Activated CD4-positive, alpha-beta T cell treated with anti-CD3 and anti-CD28 coated beads for 4 hours (primary cell): Measurements from ENCODE around the gene TCP11L2.
"Not testable (repeated sequence)": the region's sequence is repeated elsewhere in the genome, so short reads cannot be mapped to it uniquely, and the experiment has no call there.

Experiments
- DNase-seq, 2 donors: peaks; one replicate each; pipeline ENCODE4 v3.0.0-alpha.2; 2020

The TCP11L2 gene

DNA sequence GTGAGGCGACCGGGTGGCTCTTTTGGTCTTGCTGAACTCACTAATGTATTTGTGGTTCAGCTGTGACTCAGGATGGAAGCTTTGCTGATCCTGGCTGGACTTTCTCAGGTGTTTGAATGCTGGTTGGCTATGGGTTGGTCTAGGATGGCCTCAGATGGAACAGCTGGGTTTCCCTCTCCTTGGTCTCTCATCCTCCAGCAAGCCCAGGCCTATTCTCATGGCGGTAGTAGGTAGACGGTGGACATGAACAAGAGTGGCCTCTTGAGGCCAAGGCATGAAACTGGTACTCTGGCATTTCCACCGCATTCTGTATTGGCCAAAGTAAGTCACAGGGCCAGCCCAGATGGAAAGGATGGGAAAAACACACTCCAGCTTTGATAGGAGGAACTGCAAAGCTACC is 43.2 kb downstream of the TCP11L2 start:
- no peak for DNase-seq

DNA sequence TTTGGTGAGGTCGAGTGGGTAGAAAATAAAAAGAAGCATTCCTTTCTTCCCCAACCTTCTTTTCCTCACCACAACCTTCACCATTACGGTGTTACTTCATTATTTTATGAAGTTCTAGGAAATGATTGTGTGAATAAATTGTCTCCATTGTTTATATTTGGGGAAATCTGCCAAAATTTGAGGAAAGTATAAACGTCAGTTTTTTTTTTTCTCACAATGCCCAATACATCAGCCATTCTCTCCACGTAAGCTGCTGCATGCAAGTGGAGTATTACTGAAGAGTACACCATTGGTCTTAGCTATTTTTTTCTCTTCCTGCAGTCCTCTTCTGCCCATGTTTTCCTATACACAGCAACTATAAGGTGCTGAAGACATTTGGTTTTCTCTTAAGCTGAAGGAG is 45.9 kb downstream of the TCP11L2 start:
- no peak for DNase-seq

- DNase-seq, result no peak
Observed at GRCh38 chr12:106353175-106353574, 50.6 kb downstream of the TCP11L2 start.

GRCh38 chr12:106357549-106358395 is 55.2 kb downstream of the TCP11L2 start, which contains the start of gene POLR3B:
Gene POLR3B (plus strand): TSS chr12:106357748. CDS start chr12:106357880, 132 bp downstream.
- DNase-seq, result peak; percentile 96

- no peak for DNase-seq
Observed at GRCh38 chr12:106358396-106359241, 56.1 kb downstream of the TCP11L2 start.

GRCh38 chr12:106359646-106360399 is 57.3 kb downstream of the TCP11L2 start:
- DNase-seq, result no peak

DNA sequence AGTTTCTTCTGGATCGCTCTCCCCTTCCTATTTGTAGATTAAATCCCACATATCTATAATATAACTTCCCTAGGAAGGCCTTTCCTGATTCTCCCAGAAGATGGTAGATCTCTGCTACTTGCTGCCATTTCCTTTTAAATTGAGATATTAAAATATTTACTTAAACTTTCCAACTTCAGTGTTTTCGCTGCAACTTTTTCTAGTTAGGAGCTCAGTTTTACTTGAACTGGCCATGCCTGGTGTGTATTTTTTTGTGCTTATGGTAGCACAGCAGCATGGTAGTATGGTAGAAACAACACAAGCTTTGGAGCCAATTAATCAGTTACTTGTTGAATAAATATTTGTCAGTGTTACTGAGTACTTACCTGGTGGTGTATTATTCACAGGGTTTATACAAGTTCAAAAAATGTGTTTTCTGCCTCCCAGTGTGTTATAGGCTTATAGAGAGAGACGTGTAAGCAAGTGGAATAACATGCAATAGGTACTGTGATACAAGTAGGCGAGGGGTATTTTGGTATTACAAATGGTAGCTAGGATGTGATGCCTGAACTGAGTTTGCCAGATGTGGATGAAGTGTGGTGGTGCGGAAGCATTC is 58.0 kb downstream of the TCP11L2 start:
- no peak for DNase-seq

DNA sequence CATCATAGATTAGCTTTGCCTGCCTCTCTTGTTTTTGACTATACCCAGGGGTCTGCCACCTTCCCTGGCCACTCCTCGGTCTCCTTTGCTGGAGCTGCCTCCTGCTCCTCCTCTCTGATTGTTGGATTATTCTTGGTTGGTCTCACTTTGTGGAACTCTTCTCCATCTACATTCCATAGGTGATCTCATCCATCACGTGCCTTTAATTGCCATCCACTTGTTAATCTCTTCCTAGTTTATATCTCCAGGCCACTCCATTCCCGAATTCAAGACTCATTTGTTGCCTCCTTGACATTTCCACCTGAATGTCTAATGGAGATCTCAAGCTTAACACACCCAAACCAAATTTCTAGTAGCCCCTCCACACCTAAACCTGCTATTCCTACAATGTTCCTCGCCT is 60.4 kb downstream of the TCP11L2 start:
- DNase-seq, result no peak

DNA sequence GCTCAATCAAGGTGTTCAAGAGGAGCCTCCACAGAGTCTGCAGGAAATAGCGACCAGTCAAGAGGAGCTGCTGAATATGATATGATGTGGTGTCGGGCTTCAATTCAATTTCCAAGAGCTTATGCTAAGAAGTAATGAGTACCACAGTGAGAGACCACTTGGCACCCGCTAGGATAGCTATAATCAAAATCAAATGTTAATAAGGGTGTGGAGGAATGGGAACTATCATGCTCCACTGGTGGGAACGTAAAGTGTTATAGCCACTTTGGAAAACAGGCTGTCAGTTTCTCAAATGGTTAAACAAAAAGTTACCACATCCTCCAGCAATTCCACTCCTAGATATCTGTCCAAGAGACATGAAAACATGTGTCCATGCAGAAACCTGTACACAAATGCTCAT is 61.7 kb downstream of the TCP11L2 start:
- DNase-seq, result no peak

DNA sequence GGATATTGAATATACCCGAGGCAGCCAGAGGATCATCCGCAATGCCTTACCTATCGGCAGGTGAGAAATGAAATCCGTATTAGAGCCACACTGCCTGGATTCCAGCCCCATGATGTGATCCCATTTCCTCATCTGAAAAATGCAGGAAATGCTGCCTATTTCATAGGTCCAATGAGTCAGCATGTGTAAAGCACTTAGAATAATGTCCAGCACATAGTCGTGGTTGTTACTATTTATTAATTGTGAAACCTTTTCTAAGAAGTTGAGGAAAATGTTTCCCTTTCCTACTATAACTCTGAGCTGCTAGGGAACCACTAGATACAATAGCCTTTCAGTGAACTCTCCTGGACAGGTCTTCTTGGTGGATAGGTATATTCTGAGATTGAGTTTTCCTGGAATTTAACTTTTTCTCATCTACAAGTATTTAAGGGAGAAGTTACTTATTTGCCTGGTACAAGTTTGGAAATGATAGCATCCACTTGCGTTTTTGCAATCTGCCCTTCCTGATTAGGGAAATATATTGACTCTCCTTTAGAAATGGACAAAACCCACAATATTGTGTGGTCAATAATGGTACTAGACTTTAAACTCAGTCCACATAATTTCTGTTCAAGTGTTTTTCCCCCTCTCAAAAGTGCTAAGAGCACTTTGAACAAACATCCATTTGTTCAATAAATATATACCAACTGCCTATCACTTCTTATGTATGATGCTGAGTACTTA is 67.3 kb downstream of the TCP11L2 start:
- no peak for DNase-seq

GRCh38 chr12:106378788-106379187 is 76.3 kb downstream of the TCP11L2 start:
- no peak for DNase-seq

- no peak for DNase-seq
Observed at GRCh38 chr12:106380954-106381353, 78.4 kb downstream of the TCP11L2 start.

DNA sequence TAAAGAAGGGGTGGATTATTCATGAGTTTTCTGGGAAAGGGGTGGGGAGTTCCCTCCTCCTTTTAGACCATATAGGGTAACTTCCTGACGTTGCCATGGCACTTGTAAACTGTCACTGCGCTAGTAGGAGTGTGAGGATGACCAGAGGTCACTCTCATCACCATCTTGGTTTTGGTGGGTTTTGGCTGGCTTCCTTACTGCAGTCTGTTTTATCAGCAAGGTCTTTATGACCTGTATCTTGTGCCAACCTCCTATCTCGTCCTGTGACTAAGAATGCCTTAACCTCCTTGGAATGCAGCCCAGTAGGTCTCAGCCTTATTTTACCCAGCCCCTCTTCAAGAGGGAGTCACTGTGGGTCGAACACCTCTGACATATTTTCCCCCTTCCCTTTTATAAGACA is 79.3 kb downstream of the TCP11L2 start:
- DNase-seq, result not testable (repeated sequence)

DNA sequence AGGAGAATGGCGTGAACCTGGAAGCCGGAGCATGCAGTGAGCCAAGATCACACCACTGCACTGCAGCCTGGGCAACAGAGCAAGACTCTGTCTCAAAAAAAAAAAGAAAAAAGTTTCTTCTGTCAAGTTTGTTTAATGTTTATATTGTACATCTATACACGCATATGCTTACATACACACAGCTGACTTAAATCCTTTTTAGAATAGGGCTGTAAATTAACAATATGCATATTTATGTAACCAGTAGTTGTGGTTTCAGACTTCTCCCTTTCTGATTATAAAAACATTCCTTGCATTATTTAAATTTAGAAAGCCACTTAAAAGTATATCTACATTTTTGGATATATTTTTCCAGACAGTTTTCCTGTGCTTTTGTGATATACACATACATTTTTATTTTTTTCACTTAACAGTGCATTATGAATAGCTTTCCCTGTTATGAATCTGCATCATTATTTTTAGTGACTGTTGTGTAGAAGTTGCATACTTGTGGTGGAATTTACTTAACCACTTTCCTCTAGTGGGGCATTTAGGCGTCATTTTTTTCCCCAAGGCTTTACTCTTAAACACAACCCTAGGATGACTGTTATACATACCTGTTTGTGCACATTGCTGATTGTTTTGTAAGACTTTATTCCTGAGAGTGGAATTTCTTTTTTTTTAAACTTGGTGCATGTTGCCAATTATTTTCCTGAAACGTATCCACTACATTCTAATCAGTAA is 84.4 kb downstream of the TCP11L2 start:
- DNase-seq, result no peak

DNA sequence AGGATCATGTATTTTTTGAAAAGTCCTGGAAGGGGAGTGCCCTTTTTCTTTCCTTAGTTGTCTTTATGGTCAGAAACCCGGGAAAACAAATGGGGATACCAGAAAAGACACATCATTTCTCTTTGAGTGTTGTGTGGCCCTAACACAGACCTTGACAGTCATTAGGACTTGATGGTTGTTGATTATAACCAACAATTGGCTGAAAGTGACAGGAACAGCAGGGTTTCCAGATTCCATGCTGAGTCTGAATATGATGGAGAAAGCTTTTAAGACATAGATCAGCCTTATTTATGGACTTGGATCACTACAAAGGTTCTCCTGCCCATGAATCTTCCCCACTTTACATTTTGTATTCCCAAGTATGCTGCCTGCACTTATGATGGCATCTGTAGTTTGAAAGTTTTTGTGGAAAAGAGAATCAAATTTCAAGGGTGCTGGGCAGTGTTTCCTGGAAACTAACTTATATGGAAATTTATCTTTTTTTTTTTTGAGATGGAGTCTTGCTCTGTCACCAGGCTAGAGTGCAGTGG is 85.4 kb downstream of the TCP11L2 start:
- no peak for DNase-seq

- DNase-seq, result no peak
Observed at GRCh38 chr12:106389151-106389550, 86.6 kb downstream of the TCP11L2 start.

DNA sequence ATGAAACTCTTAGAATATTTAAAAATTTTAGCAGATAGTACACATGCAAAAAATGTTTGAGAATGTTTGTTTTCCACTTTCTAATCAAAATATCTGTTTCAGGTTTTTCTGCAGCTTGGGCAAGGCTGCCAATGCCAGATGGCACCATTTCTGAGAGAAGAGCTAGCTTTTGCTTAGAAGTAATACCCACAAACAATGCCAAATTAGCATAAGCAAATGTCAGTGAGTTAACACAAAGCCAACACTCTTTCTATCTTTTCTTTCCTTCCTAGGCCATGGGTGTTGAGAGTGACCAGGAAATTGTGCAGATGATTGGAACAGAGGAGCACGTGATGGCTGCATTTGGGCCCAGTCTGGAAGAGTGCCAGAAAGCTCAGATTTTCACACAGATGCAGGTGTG is 90.2 kb downstream of the TCP11L2 start:
- no peak for DNase-seq
